GM21423 (cell line): ENCODE results near the gene ADAP1.

ENCODE experiments used
- ATAC-seq: cut with Tn5 transposase; IDR thresholded peaks from one replicate; pipeline ENCODE4 v1.9.1; 2021; ENCODE audit warnings: mild to moderate bottlenecking, moderate library complexity; ENCODE audit not compliant: unreplicated experiment

The ADAP1 gene

DNA sequence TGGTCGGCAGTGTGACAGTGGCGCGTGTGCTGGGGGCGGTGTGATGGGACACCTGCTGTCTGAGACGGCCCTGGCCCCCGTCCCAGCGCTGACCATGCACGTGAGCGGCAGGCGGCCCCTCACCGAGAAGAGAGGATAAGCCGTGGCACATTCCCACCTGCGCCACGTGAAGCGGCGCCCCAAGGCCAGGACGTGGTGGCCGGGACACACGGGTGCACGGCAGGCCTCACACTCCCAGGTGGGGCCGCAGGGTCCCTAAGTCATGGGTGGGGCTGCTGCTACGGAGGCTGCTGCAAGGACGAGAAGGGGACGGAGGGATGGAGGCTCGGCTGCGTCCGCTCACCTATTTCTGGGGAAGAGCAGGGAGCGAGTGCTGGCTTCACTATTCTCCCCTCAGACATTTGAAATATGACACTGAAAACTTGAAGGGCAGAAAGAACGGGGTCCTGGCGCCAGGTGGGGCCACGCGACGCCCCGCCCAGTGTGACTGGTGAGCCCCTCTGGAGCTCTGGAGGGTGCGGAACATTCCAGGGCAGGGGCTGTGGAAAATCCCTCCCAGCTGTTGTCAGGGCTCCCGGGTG lies 36.0 kb upstream of the ADAP1 start:
- no peak for ATAC-seq

DNA sequence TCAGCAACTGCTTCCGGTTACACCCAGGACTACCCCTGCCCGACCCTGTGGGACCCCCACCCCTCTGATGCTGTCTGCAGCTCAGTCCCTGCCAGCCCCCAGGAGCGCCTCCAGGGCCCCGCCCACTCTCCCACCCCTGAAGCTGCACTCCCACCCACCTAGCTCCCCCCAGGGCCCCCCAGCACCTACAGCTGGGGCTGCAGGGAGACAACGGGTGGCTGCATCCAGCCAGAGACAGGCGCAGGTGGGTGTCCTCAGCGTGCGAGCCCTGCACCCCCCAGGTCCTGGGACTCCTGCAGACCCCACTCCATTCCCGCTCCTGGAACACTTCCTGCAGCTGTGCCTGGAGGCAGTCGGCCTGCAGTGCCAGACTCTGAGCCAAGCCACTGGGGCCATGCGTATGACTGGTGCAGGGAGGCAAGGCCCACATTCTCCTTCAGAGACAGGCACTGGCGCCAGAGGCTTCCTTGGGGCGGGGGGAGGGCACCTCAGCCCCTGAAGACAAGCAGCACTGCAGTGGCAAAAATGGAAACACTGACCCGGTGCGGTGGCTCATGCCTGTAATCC lies 34.6 kb upstream of the ADAP1 start:
- ATAC-seq, result no peak

DNA sequence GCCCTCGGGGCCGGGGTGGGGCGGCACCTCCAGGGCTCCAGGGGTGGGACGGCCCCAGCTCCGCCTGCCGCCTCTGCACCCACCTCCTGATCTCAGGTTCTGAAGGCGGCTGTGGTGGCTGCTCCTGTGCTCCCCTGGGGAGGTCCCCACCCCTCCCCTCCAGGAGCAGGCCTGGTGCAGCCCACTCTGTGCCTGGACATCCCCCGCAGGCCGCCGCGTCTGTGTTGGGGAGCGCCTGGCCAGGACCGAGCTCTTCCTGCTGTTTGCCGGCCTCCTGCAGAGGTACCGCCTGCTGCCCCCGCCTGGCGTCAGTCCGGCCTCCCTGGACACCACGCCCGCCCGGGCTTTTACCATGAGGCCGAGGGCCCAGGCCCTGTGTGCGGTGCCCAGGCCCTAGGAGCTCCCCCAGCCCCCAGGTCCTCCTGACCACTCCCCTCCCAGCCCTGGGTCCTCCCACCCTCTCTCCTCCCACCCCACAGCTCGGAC lies 34.0 kb upstream of the ADAP1 start:
- no peak for ATAC-seq

DNA sequence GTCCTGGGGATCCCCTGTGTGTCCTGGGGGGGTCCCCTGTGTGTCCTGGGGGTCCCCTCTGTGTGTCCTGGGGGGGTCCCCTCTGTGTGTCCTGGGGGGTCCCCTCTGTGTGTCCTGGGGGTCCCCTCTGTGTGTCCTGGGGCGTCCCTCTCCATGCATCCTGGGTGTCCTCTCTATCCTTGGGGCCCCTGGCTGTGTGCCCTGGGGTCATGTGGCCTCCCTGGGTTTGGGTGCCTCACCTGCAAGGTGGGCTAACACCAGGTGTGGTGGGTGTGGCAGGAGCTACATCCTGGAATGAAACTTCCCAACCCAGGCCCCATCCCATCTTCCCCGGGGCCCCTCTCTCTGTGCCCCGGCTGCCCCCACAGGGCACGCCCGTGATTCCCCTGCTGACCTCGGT lies 33.4 kb upstream of the ADAP1 start:
- ATAC-seq, result no peak

DNA sequence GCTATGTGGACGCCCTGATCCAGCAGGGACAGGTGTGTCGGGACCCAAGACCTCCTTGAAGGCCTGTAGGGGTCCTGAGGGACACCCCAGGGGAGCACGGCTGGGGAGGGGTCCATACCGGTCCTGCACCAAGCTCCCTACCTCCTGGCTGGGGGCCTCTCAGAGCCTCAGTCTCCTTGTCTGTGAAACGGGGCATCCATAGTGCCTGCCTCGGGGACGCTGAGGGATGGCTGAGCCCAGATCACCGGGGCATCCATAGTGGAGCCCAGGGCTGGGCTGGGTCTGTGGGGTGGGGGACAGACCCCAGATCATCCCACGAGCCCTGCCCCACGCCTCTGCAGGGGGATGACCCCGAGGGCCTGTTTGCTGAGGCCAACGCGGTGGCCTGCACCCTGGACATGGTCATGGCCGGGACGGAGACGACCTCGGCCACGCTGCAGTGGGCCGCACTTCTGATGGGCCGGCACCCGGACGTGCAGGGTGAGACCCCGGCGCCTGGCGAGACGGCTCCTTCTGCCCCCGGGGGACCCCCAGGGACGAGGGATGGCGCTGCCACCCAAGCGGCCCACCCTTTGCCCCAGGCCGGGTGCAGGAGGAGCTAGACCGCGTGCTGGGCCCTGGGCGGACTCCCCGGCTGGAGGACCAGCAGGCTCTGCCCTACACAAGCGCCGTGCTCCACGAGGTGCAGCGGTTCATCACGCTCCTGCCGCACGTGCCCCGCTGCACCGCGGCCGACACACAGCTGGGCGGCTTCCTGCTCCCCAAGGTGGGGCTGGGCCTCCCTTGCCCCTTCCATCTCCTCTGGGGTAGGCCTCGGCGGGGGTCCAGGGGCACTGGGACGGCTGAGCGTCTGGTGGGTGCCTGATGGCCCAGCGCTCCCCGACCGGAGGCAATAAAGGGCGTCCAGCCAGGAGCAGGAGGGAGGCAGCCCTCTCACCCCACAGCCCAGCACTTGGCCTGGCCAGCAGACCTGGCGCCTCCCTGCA lies 32.6 kb upstream of the ADAP1 start:
- no peak for ATAC-seq

DNA sequence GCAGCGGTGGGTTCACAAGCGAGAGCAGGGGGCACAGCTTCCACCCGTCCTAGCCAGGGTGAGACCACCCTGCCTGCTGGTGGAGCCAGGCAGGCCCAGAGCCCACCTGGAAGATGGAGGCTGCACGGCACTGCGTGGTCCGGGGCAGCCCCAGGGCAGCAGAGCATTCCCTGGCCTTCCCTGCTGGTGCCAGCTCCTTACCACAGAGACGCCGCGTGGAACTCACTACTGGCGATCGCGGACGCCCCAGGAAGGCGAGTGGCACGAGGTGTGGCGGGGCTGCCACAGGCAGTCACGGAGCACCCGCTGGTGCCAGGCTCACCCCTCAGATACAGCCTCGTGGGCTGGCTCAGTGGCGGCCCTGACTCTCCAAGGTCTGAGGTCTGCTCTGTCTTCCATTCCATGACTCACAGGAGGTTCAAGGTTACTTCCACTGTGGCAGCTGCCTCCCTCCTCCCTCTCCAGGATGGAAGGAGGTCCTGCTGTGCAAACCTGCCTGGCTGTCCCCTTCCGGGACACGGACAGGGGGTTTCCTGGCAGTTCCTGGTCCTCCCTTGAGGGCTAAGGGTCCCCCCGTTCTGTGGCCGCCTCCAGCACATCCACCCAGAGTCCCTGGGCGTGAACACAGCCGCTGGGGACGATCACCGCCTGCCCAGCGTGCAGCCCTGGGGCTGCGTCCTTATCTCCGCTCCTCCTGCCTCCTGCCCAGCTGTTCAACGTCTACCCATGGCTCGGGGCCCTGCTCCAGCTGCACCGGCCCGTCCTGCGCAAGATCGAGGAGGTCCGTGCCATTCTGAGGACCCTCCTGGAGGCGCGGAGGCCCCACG lies 31.6 kb upstream of the ADAP1 start:
- ATAC-seq, result no peak

DNA sequence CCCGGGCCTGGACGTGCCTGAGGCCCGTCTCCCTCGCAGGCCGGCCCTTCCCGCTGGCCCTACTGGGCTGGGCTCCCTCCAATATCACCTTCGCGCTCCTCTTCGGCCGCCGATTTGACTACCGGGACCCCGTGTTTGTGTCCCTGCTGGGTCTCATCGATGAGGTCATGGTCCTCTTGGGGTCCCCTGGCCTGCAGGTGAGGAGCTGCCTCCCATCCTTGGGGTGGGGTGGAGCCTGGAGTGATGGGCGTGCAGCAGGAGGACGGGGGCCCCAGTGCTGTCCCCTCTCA lies 30.6 kb upstream of the ADAP1 start:
- ATAC-seq, result no peak

DNA sequence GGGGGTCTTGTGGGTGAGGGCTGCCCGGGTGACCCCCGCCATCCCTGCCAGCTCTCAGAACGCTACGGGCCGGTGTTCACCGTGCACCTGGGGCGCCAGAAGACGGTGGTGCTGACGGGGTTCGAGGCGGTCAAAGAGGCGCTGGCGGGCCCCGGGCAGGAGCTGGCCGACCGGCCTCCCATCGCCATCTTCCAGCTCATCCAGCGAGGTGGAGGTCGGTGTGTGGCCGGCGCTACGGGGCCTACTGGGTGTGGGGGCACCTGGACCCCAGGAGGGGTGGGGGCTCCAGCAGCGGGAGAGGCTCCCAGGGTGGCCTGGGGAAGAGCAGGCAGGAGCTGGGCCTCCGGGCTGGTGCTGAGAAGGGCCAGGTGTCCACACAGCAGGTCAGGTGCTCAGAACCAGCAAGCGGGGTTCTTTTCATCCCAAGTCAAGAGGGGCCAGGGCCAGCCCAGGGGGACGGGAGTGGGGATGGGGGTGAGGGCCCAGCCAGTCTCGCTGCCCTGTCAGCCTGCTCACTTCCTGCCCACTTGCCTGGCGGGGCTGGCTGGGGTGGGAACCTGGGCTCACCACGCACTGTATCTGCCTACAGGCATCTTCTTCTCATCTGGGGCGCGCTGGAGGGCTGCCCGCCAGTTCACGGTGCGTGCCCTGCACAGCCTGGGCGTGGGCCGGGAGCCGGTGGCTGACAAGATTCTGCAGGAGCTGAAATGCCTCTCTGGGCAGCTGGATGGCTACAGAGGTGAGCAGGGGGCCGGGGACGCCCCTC lies 30.1 kb upstream of the ADAP1 start:
- no peak for ATAC-seq

DNA sequence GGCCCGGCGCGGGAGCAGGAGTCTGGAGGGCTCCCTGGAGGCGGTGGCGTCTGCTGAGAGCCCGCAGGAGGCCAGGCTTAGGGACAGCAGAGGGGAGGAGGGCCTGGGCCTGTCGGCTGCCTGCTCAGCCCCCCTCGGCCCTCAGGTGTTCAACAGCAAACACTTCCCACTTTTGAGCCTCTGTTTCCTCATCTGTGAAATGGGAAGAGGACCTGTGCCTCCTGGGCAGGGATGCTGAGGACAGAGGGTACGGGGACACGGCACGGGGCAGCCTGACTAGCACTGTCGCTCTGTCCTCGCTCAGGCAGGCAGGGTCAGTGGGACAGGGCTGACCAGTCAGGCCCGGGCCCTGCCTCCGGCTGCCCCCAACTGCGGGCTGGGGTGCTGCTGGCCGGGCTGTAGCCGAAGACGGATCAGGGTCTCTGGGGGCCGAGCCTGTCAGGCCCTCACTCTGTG lies 29.2 kb upstream of the ADAP1 start:
- ATAC-seq, result no peak

DNA sequence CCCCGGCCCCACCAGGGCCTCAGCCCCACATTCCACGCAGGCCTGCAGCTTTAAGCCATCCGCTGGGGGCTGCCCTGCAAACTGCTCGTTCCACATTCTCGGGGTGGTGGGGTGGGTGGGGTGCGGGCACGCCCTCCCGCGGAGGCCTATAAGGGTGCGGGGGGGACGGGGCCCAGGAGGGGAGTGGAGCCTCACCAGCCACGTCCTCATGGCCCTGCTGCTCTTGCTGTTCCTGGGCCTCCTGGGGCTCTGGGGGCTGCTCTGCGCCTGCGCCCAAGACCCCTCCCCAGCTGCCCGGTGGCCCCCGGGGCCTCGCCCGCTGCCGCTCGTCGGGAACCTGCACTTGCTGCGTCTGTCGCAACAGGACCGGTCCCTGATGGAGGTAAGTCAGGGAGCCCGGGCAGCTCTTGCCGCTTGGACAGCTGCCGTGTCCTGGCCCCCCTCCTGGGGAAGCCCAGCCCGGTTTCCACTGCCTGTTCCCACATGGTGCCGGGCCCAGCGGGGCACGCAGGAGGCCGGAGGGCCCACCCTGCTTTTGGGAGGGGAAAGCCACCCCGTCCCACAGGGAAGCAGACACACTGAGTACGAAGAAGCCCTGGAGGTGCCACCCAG lies 28.6 kb upstream of the ADAP1 start, which contains the start of gene CYP2W1:
CYP2W1 (plus strand) TSS at position 178 of the 612 bp plus-strand sequence; CDS start at position 209, 31 bp downstream.
- no peak for ATAC-seq

DNA sequence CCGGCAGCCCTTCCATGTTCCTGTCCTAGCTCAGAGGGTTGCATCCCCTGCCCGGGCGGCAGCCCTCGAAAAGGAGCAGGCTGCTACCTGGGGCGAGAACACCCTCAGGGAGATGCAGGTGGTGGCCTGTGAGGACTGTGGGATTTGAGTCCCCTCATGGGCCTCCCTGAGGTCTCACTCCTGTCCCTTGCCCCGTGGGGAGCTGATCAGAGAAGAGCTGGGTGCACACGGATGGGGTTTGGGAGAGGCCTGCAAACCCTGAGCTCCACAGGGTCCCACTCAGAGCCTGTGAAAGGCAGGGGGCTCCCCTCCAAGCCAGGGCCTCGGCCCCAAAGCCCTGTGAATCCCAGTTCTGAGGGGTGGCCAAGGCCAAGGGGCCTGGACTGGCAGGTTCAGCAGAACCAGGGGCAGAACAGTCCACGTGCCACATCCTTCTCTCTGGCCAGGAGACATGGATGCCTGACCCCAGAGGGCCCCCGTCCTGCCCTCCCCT lies 28.1 kb upstream of the ADAP1 start:
- no peak for ATAC-seq

DNA sequence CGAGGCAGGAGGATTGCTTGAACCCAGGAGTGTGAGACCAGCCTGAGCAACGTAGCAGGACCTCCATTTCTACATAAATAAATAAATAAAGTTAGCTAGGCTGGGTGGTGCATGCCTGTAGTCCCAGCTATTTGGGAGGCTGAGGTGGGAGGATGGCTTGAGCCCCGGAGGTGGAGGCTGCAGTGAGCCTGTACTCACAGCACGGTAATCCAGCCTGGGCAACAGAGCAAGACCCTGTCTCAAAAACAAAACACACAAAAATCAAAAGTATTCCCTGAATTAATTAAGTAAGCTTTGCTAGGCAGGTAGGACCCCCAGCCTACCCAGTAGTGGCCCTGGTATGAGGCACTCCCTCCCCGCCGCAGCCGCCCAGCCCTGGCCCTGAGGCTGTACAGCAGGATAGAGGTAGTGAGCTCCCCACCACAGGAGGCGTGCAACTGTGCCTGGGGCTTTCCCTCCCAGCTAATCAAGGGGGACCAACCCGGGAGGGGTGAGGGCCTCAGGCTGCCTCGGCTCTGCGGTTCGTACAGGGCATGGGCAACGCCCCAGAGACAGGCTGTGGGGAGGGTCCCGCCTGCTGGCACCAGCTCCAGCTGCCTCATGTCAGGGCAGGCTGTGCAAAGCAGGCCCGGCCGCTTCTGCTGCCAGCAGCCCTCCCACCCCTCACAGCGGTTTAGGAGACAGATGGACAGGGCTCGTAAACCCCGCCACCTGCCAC lies 27.5 kb upstream of the ADAP1 start:
- ATAC-seq, result no peak

DNA sequence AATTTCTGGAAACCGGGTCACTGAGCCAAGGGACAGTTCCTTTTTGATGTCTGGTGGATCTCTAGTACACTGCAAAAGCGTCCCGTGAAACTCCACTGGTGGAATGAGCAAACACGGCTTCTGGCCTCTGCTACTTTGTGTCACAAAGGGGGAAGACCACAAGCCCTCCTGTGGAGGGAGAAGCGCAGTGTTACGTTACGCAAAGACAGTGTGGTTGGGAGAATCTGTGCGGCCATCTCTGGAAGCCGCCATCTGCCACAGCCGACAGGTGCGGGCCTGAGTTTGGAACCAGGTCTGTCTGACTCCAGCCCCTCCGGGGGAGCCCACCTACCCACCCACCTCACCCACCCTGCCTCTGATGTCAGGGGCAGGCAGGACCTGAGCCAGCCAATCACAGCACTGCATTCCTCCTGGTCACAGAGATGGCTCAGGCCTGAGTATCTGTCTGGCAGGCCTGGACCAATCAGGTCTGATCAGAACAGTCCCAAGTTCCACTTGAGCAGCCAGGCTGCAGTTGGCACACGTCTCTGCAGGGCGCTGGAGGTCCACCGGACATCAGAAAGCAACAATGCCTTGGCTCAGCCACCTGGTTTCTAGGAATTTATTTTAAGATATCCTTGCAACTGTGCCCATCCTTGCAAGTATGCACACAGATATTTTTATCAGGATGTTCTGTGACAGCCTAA lies 25.5 kb upstream of the ADAP1 start:
- ATAC-seq, result no peak

DNA sequence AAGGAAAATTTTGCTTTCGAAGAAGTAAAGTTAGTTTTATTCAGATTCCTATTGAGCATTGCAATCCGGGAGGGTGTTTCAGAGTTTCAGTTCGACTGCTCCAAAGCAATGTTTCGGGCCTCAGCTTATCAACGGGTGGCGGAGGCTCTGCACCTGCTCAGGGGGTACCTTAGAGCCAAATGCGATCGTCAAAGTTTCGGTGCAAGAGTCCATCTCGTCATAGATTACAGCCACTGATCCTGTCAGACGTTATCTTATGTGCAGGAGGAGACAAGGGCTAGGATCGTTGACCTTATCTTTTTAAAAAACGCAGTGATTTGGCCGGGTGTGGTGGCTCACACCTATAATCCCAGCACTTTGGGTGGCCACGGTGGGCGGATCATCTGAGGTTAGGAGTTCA lies 24.7 kb upstream of the ADAP1 start:
- no peak for ATAC-seq

DNA sequence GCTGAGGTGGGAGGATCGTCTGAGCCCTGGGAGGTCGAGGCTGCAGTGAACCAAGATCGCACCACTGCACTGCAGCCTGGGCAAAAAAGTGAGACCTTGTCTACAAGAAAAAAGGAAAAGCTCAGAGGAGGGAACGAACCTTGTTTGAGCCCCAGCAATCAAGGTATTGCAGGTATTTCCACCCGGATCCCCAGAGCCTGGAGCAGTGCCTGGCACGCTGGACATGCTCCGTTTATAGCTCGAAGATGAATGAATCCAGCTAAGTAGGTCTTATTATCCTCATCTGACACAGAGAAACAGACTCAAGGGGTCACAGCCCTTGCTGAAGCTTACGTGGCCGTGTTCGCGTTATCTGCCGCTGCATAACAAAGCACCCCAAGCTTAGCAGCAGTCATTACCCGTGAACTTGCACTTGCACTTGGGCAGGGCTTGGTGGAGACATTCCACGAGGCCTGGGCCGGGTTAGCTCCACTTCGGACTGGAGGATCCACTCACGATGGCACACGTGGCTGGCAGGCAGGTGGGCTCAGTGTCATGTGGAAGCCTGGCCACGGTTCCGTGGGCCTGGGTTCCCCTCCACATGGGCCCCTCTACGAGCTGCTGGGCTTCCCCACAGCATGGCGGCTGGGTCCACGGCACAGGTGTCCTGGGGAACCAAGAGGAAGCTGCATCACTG lies 24.1 kb upstream of the ADAP1 start:
- no peak for ATAC-seq

DNA sequence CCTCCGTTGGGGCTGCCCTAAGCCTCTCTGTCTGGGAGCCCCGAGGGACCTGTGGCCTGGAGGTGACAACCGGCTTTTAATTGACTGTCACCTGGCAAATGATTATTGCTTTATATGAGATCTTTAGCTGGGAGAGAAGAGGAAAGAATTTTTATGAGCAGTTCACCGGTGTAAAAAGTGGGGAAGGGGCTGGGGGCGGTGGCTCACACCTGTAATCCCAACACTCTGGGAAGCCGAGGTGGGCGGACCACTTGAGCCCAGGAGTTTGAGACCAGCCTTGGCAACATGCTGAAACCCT lies 23.5 kb upstream of the ADAP1 start:
- no peak for ATAC-seq

DNA sequence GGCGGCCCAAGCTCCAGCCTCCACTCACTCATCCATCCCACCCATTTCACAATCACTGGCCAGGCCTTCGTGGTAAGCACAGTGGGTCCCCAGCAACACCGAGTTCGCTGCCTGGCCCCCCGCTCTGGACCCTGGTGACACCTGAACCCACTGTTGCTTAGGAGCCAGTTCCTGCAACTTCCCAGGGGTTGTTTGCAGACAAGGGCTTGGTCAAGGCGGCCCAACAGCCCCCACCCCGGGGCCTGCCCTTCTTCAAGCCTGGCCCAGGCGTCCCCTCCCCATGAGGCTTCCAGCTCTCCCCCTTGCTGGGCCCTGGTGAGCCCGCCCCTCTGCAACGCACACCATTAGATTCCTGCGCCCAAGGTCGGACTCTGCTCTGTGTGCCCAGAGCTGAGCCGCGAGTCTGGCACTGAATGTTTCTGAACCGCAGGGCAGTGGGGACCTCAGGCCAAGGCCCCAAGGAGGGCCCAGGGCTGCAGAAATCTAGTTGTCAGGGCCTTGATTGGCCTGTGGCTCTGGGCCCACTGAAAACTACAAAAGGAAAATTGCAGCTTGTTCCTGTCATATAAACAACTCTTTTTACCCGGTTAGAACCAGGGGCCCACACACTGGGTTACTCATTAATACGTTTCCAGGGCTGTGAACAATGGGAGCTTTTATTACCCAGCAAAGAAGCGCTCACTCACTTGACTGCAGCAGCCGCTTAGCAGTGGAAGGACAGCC lies 23.0 kb upstream of the ADAP1 start:
- peak; percentile 46 for ATAC-seq
